Neuron (in vitro differentiated cells): ENCODE results near the gene NEB.
"Not testable (repeated sequence)": the region's sequence is repeated elsewhere in the genome, so short reads cannot be mapped to it uniquely, and the experiment has no call there.

ENCODE experiments used
- H2AFZ ChIP-seq: one replicate; pipeline ENCODE4 v1.6.1; 2013; ENCODE audit warnings: low read depth, mild to moderate bottlenecking, inconsistent platforms, low read length, moderate library complexity
- H3K27me3 ChIP-seq: one replicate; pipeline ENCODE4 v1.6.1; 2013; ENCODE audit warnings: low read length; ENCODE audit not compliant: insufficient read depth
- H3K36me3 ChIP-seq: one replicate; pipeline ENCODE4 v1.6.1; 2013; ENCODE audit warnings: low read length; ENCODE audit not compliant: insufficient read depth
- H3K4me1 ChIP-seq: one replicate; pipeline ENCODE4 v1.6.1; 2013; ENCODE audit warnings: low read length; ENCODE audit not compliant: insufficient read depth
- H3K4me3 ChIP-seq: 2 replicates; pipeline ENCODE4 v1.5.1; 2013; ENCODE audit warnings: mild to moderate bottlenecking, low read length, moderate library complexity
- H3K9me3 ChIP-seq: one replicate; pipeline ENCODE4 v1.6.1; 2013; ENCODE audit warnings: low read length

Gene NEB

DNA sequence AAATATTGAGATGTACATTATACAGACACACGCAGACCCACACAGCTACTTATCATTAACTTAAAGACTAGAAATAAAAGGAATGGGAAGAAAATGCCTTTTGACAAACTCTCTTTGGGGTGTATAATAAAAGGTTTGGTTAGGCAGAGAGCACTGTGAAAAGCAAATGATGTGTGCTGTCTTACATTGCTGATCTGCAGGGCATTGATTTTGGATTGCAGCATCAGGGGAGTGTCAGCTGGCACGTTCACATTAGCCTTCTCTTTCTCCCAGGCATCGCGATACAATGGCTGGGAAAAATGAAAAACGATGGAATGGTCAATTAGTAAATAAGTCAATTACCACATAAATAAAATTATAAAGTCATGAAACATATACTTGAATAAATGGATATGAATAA lies 131.9 kb downstream of the NEB start:
- not testable (repeated sequence) for H3K9me3 ChIP-seq, H3K4me3 ChIP-seq, H3K36me3 ChIP-seq, H3K4me1 ChIP-seq, H2AFZ ChIP-seq, H3K27me3 ChIP-seq

DNA sequence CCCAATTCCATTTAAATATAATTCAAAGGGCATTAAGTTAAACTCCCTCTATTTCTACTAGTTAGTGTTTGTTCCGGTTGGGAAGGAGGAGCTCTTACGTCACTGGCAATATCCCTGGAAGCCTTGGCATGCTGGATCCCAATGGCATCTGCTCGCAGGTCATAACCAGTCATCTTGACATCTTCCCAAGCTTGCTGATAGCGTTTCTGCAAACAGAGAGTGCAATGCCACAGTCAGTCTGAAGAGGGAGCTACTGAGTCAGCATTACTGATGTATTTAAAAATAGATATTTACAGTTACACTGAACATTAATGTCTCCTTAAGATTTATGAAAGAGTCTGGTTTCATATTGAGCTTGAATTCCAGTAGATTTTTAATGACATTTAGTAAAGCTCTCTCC lies 132.5 kb downstream of the NEB start:
- H3K4me3 ChIP-seq, H3K4me1 ChIP-seq, H2AFZ ChIP-seq, H3K27me3 ChIP-seq, H3K9me3 ChIP-seq, H3K36me3 ChIP-seq: not testable (repeated sequence)

DNA sequence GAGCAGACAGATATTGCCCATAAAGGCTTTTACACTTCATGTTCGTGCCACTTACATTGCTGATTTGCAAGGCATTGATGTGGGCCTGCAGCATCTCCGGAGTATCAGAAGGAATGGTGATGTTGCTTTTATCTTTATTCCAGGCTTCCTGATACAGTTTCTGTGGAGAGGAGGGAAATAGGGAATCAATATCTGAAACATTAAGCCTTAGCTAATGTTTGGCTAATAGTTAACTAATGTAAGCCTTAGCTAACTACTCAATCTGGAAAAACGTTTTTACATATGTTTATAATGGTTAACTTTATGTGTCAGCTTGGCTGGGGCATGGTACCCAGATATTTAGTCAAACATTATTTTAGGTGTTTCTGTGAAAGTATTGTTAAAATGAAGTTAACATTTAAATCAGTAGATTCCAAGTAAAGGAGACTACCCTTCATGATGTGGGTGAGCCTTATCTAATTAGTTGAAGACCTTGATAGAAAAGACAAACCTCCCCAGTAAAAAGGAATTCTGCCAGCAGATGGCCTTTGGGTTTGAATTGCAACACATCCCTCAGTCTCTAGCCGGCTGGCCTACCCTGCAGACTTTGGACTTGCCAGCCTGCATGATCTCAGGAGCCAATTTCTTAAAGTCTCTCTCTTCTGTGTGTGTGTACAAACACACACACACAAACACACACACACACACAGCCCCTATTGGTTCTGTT lies 137.2 kb downstream of the NEB start:
- H3K4me3 ChIP-seq, H3K4me1 ChIP-seq, H3K9me3 ChIP-seq, H2AFZ ChIP-seq, H3K36me3 ChIP-seq, H3K27me3 ChIP-seq: not testable (repeated sequence)

DNA sequence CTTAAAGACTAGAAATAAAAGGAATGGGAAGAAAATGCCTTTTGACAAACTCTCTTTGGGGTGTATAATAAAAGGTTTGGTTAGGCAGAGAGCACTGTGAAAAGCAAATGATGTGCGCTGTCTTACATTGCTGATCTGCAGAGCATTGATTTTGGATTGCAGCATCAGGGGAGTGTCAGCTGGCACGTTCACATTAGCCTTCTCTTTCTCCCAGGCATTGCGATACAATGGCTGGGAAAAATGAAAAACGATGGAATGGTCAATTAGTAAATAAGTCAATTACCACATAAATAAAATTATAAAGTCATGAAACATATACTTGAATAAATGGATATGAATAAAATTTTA lies 142.4 kb downstream of the NEB start:
- not testable (repeated sequence) for H2AFZ ChIP-seq, H3K36me3 ChIP-seq, H3K27me3 ChIP-seq, H3K4me1 ChIP-seq, H3K4me3 ChIP-seq, H3K9me3 ChIP-seq

DNA sequence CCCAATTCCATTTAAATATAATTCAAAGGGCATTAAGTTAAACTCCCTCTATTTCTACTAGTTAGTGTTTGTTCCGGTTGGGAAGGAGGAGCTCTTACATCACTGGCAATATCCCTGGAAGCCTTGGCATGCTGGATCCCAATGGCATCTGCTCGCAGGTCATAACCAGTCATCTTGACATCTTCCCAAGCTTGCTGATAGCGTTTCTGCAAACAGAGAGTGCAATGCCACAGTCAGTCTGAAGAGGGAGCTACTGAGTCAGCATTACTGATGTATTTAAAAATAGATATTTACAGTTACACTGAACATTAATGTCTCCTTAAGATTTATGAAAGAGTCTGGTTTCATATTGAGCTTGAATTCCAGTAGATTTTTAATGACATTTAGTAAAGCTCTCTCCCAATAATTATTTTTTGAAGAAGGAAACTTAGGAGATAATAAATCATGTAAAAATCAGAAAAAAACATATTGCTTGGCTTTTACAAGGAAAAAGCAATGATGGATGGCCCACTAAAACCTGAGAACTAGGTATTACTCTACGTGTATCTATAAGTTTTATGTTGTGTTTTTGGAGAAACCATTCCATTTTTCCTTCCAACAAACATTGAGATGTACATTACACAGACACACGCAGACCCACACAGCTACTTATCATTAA lies 142.9 kb downstream of the NEB start:
- H2AFZ ChIP-seq, H3K36me3 ChIP-seq, H3K27me3 ChIP-seq, H3K4me3 ChIP-seq, H3K9me3 ChIP-seq, H3K4me1 ChIP-seq: not testable (repeated sequence)

DNA sequence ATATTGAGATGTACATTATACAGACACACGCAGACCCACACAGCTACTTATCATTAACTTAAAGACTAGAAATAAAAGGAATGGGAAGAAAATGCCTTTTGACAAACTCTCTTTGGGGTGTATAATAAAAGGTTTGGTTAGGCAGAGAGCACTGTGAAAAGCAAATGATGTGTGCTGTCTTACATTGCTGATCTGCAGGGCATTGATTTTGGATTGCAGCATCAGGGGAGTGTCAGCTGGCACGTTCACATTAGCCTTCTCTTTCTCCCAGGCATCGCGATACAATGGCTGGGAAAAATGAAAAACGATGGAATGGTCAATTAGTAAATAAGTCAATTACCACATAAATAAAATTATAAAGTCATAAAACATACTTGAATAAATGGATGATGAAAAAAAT lies 153.0 kb downstream of the NEB start:
- H3K4me3 ChIP-seq, H3K36me3 ChIP-seq, H3K4me1 ChIP-seq, H3K27me3 ChIP-seq, H2AFZ ChIP-seq, H3K9me3 ChIP-seq: not testable (repeated sequence)

DNA sequence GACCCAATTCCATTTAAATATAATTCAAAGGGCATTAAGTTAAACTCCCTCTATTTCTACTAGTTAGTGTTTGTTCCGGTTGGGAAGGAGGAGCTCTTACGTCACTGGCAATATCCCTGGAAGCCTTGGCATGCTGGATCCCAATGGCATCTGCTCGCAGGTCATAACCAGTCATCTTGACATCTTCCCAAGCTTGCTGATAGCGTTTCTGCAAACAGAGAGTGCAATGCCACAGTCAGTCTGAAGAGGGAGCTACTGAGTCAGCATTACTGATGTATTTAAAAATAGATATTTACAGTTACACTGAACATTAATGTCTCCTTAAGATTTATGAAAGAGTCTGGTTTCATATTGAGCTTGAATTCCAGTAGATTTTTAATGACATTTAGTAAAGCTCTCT lies 153.6 kb downstream of the NEB start:
- H2AFZ ChIP-seq, H3K4me3 ChIP-seq, H3K4me1 ChIP-seq, H3K36me3 ChIP-seq, H3K9me3 ChIP-seq, H3K27me3 ChIP-seq: not testable (repeated sequence)

DNA sequence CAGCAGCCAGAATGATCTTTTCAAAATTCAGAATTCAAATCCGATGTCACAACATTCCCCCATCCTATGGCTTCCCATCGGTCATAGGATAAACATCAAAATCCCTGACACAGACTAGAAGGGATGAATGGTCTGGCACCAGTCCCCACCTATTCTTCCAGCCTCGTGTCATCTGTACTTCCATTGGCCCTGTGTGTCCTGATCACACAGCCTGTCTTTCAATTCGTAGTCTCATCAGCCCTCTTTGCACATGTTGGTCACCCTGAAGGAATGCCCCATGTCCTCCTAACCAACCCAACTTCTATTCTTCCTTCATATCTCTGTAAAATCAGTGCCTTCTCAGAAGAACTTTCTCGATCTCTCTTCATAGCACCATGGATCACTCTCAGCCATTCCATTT lies 157.2 kb downstream of the NEB start:
- Histone ChIP-seq H3K4me3 (no peak overlapping the region), H3K9me3 (no peaks in the 10 kb centered on the region), H2AFZ (no peak overlapping the region), H3K4me1 (no peaks in the 10 kb centered on the region), H3K36me3 (no peaks in the 10 kb centered on the region), H3K27me3 (no peaks in the 10 kb centered on the region)

DNA sequence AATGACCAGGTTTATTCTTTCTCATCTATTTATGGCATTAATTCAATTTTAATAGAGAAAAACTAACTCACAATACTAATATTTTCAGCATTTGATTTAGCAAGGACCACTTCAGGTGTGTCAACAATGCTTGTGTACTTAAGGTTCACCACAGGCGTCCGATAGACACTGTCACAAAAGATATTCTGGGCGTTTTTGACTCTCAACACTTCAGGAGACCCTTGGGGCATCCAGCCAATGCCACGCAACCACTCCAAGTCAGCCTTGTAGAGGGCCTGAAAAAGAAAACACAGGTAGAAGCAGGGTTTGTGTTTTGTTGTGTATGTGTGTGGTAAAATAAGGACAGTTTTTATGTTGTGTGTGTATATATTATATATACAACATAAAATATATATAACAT lies 158.2 kb downstream of the NEB start:
- H3K9me3 ChIP-seq, result no peaks in the 10 kb centered on the region
- no peaks in the 10 kb centered on the region for H3K27me3 ChIP-seq
- no peak overlapping the region for H3K4me3 ChIP-seq
- no peaks in the 10 kb centered on the region for H3K4me1 ChIP-seq
- no peak overlapping the region for H2AFZ ChIP-seq
- no peaks in the 10 kb centered on the region for H3K36me3 ChIP-seq

DNA sequence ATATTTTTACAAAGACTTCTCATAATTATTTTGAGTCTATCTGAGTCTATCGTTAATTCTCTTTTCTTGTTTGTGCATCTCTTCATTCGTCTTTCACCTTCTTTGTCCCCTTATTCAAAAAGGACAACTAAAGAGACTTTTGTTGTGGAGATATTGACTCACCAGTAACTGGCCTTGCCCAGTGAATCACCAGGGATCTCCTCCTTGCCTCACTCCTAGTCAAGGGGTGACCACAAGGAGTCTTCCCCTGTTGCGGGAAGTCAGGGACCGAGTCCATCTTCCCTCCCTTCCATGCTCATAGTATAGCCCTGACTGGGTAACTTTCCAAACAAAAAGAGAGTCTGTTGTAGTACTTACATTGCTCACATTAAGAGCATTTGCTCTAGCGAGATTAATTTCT lies 158.9 kb downstream of the NEB start:
- Histone ChIP-seq H3K4me3 (no peak overlapping the region), H2AFZ (no peak overlapping the region), H3K36me3 (no peaks in the 10 kb centered on the region)

DNA sequence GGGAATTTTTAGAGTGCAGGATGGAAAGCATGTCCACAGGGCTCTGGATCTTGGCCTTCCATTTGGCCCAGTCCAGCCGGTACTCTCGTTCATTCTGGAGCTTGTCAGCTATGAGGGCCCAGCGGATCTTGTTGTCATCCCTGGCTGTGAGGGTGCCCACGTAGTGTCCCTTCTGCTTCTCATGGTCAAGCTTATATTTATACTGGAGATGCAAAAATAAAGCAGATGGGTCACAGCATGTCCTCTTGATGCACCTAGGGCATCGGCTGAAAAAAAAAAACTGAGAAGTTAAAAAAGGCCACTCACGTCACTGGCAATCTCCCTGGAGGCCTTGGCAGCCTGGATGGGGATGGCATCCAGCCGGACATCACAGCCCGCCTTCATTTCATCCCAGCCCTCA lies 164.1 kb downstream of the NEB start:
- peaks cover 4% of the 10 kb centered on the region for H3K4me1 ChIP-seq
- H3K27me3 ChIP-seq, result no peaks in the 10 kb centered on the region
- H3K36me3 ChIP-seq, result no peaks in the 10 kb centered on the region
- no peak overlapping the region for H2AFZ ChIP-seq
- H3K4me3 ChIP-seq, result no peak overlapping the region
- H3K9me3 ChIP-seq, result no peaks in the 10 kb centered on the region

More for the DNA sequence above, 158.9 kb downstream of the NEB start:
- H3K27me3 ChIP-seq, result no peaks in the 10 kb centered on the region
- H3K4me1 ChIP-seq, result no peaks in the 10 kb centered on the region
- H3K9me3 ChIP-seq, result no peaks in the 10 kb centered on the region

DNA sequence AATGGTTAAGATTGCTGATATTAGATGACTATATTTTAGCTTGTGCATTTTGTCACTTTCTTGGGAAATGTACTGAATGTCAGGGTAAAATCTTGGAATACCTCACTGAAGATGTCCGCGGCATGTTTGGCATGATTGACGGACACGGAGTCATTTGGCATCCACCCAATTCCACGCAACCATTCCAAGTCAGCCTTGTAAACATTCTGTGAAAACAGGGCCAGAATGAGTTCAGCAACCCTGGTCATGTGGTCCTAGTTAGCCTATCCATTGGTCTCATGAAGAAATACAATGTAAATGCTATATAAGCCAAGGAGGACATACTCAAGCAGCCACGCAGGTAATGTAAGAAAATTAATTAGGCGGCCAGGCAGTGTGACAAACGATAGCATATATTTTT lies 165.1 kb downstream of the NEB start:
- Histone ChIP-seq H3K36me3 (no peaks in the 10 kb centered on the region), H3K27me3 (no peaks in the 10 kb centered on the region), H2AFZ (no peak overlapping the region), H3K9me3 (no peaks in the 10 kb centered on the region), H3K4me3 (no peak overlapping the region), H3K4me1 (peaks cover 4% of the 10 kb centered on the region)

DNA sequence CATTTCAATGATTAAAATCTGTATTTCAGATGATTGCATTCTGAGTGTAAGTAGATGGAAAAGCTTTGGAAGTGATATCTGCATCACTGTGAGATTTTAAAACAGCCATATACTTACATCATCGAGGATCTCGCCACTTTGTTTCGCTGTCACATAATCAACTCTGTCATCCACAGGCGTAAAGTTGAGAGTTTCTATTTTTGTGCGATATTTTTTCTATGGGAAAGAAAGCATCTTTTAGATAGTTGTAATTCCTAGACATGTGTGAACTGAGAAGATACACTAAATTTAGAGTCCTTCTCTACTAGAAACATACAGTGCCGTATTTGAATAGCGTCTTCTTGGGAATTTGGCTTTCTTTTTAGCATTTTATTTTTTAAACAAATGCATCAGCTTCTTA lies 165.8 kb downstream of the NEB start:
- Histone ChIP-seq H3K4me1 (peaks cover 4% of the 10 kb centered on the region), H3K36me3 (no peaks in the 10 kb centered on the region), H3K4me3 (no peak overlapping the region), H2AFZ (no peak overlapping the region), H3K27me3 (no peaks in the 10 kb centered on the region), H3K9me3 (no peaks in the 10 kb centered on the region)

DNA sequence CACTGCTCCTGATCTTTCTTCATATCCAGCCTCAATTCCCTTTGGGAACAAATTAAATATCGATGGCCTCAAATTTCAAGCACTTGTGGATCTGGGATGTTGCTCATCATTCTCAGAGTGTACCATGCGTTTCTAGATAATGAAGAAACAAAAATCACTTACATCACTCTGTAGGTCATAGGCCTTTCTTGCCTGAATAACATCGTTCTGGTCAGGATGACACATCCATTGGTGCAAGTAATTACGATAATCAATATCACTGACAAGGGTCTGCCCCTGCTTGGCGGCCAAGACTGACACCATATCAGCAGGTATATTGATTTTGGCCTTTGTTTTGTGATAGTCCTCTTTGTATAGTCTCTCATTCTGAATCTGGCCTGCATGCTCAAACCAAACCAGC lies 167.3 kb downstream of the NEB start:
- Histone ChIP-seq H3K4me3 (no peak overlapping the region), H3K4me1 (peaks cover 4% of the 10 kb centered on the region), H3K27me3 (no peaks in the 10 kb centered on the region), H3K36me3 (no peaks in the 10 kb centered on the region), H2AFZ (no peak overlapping the region), H3K9me3 (no peaks in the 10 kb centered on the region)
